ENCODE measurements around the gene RTN4R. TPM values are rescaled to one million over a fixed set of nuclear protein-coding genes. Genes with fewer than 3 reads are reported as not detected.

The RTN4R gene
- total and polyA plus RNA-seq, 2 donors (not counting 1 experiment from before 2014, with no cell fraction given) = 0.99 to 2.0 TPM

GRCh38 chr22:20241579-20242392 is 26.3 kb downstream of the RTN4R start:
- Histone ChIP-seq H3K9ac (ENCODE audit: insufficient read depth, low read length) (no peak overlapping the region), H3K79me2 (ENCODE audit: control insufficient read depth, insufficient read depth, low read length) (no peaks in the 10 kb centered on the region), H4K20me1 (ENCODE audit: control insufficient read depth, extremely low read depth, insufficient read depth, low read length) (no peaks in the 10 kb centered on the region), H3K4me2 (ENCODE audit: extremely low read depth, insufficient read depth, low read length) (no peak overlapping the region), H3K27me3 (ENCODE audit: control insufficient read depth, insufficient read depth, low read length) (no peaks in the 10 kb centered on the region), H3K9me3 (ENCODE audit: control insufficient read depth, insufficient read depth, low read depth, low read length) (no peaks in the 10 kb centered on the region), H3K4me1 (ENCODE audit: control insufficient read depth, extremely low read depth, insufficient read depth, low read length) (peaks cover 12% of the 10 kb centered on the region), H2AFZ (ENCODE audit: low read length) (no peak overlapping the region), H3K27ac (ENCODE audit: insufficient read depth, low read length) (no peak overlapping the region), H3K4me3 (replicated peaks in 1 of 4; ENCODE audit: control extremely low read depth in 1 of 4, insufficient read depth in 1 of 4, low read depth in 3 of 4, low read length in 4 of 4) (no peak overlapping the region), H3K36me3 (ENCODE audit: control insufficient read depth, insufficient read depth, low read length) (no peaks in the 10 kb centered on the region)
- TF ChIP-seq EZH2 (IDR thresholded peaks at IDR 0.05; ENCODE audit: low read length, missing control alignments) (no peak), CTCF (conservative IDR thresholded peaks at IDR 0.05 in 1 of 2, IDR thresholded peaks at IDR 0.05 in 1 of 2; ENCODE audit: low read depth in 1 of 2, low read length in 2 of 2) (no peak)
- DNase-seq (ENCODE audit: low read depth in 2 of 2) = peak in 1 of 2 donors; percentile 14

- Histone ChIP-seq H4K20me1 (ENCODE audit: control insufficient read depth, extremely low read depth, insufficient read depth, low read length) (no peaks in the 10 kb centered on the region), H3K9me3 (ENCODE audit: control insufficient read depth, insufficient read depth, low read depth, low read length) (no peaks in the 10 kb centered on the region), H3K9ac (ENCODE audit: insufficient read depth, low read length) (no peak overlapping the region), H3K4me1 (ENCODE audit: control insufficient read depth, extremely low read depth, insufficient read depth, low read length) (peaks cover 7% of the 10 kb centered on the region), H3K4me3 (replicated peaks in 1 of 4; ENCODE audit: control extremely low read depth in 1 of 4, insufficient read depth in 1 of 4, low read depth in 3 of 4, low read length in 4 of 4) (no peak overlapping the region), H3K27ac (ENCODE audit: insufficient read depth, low read length) (no peak overlapping the region), H2AFZ (ENCODE audit: low read length) (no peak overlapping the region), H3K79me2 (ENCODE audit: control insufficient read depth, insufficient read depth, low read length) (no peaks in the 10 kb centered on the region), H3K4me2 (ENCODE audit: extremely low read depth, insufficient read depth, low read length) (no peak overlapping the region), H3K36me3 (ENCODE audit: control insufficient read depth, insufficient read depth, low read length) (no peaks in the 10 kb centered on the region), H3K27me3 (ENCODE audit: control insufficient read depth, insufficient read depth, low read length) (no peaks in the 10 kb centered on the region)
- DNase-seq (ENCODE audit: low read depth in 2 of 2) = no peak
- TF ChIP-seq EZH2 (IDR thresholded peaks at IDR 0.05; ENCODE audit: low read length, missing control alignments) (no peak), CTCF (conservative IDR thresholded peaks at IDR 0.05 in 1 of 2, IDR thresholded peaks at IDR 0.05 in 1 of 2; ENCODE audit: low read depth in 1 of 2, low read length in 2 of 2) (no peak)
These were observed 27.2 kb downstream of the RTN4R start for GRCh38 chr22:20240900-20241299.

GRCh38 chr22:20240447-20240764 is 27.7 kb downstream of the RTN4R start:
- Histone ChIP-seq H3K4me1 (ENCODE audit: control insufficient read depth, extremely low read depth, insufficient read depth, low read length) (peaks cover 3% of the 10 kb centered on the region), H3K4me3 (replicated peaks in 1 of 4; ENCODE audit: control extremely low read depth in 1 of 4, insufficient read depth in 1 of 4, low read depth in 3 of 4, low read length in 4 of 4) (no peak overlapping the region), H3K9me3 (ENCODE audit: control insufficient read depth, insufficient read depth, low read depth, low read length) (no peaks in the 10 kb centered on the region), H3K79me2 (ENCODE audit: control insufficient read depth, insufficient read depth, low read length) (no peaks in the 10 kb centered on the region), H4K20me1 (ENCODE audit: control insufficient read depth, extremely low read depth, insufficient read depth, low read length) (no peaks in the 10 kb centered on the region), H3K27ac (ENCODE audit: insufficient read depth, low read length) (no peak overlapping the region), H3K9ac (ENCODE audit: insufficient read depth, low read length) (no peak overlapping the region), H3K4me2 (ENCODE audit: extremely low read depth, insufficient read depth, low read length) (no peak overlapping the region), H3K36me3 (ENCODE audit: control insufficient read depth, insufficient read depth, low read length) (no peaks in the 10 kb centered on the region), H2AFZ (ENCODE audit: low read length) (no peak overlapping the region), H3K27me3 (ENCODE audit: control insufficient read depth, insufficient read depth, low read length) (no peaks in the 10 kb centered on the region)
- no peak for DNase-seq (ENCODE audit: low read depth in 2 of 2)
- TF ChIP-seq EZH2 (IDR thresholded peaks at IDR 0.05; ENCODE audit: low read length, missing control alignments) (no peak), CTCF (conservative IDR thresholded peaks at IDR 0.05 in 1 of 2, IDR thresholded peaks at IDR 0.05 in 1 of 2; ENCODE audit: low read depth in 1 of 2, low read length in 2 of 2) (no peak)

Data from fibroblast of lung (primary cell).